GM12891 (cell line): ENCODE data around the gene ANKRD13B.

ENCODE experiments used
- PAX5 ChIP-seq: IDR thresholded peaks from 2 replicates; pipeline ENCODE4 v1.6.1; 2011; ENCODE audit warnings: low read length, moderate library complexity, mild to moderate bottlenecking; ENCODE audit not compliant: insufficient read depth, severe bottlenecking
- POLR2A ChIP-seq: IDR thresholded peaks from 2 replicates; pipeline ENCODE4 v1.6.1; 2011; ENCODE audit warnings: low read depth, low read length, control low read depth
- POLR2AphosphoS5 ChIP-seq: IDR thresholded peaks from 2 replicates; pipeline ENCODE4 v1.6.1; 2011; ENCODE audit warnings: low read depth, low read length, control low read depth
- SPI1 ChIP-seq: IDR thresholded peaks from 2 replicates; pipeline ENCODE4 v1.6.1; 2011; ENCODE audit warnings: low read depth, low read length, control low read depth
- TAF1 ChIP-seq: IDR thresholded peaks from 2 replicates; pipeline ENCODE4 v1.6.1; 2011; ENCODE audit warnings: low read depth, low read length, control low read depth

DNA sequence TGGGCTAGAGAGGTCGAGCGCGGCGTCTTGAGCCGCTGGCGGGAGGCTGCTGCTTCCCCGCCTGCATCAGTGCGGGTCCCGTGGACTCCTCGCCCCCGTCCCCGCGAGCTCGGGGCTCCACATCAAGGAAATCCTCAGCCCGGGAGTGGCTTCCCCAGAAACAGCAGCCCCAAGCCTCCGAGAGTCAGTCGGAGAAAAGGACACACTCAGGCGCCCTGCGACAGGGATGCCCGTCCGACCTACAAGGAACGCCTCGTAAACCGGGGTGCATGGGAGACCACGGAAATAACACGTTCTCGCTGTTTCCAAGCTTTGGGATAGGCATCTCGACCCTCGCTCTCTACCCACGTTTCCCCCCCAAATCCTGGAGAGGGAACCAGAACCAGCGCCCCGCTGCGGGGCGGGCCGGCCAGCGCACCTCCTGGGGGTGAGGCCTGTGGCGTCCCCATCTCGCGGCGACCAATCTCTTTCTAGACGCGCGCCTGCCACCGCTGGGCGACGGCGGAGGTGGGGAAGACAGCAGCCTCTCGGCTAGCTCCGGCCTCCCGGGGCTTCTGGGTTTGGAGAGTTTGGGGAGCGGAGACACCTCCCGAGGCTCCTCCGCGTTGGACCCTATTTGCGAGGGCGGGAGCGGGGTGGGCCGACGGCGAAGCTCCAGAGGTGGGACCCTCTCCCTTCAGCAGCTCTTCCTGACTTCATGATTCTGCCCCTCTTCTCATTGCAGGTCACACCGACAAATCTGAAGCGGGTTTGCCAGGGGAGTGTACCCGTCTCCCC is 25.2 kb upstream of the ANKRD13B start:
- TF ChIP-seq POLR2A (no peak), TAF1 (peak; percentile 19), POLR2AphosphoS5 (no peak), PAX5 (no peak), SPI1 (no peak)
